Nephron (organoid): Measurements from ENCODE around the gene MID1.

Experiments used
- H3K27ac Mint-ChIP-seq, 3 experiments: 2 replicates each; pipeline ENCODE4 v1.8.0; 2020; ENCODE audit warnings: mixed read lengths in 3 of 3, mild to moderate bottlenecking in 2 of 3, moderate library complexity in 1 of 3
- H3K27me3 Mint-ChIP-seq: 2 replicates; pipeline ENCODE4 v1.8.0; 2021; ENCODE audit warnings: low read depth, mild to moderate bottlenecking, moderate library complexity, mixed read lengths
- H3K36me3 Mint-ChIP-seq: 2 replicates; pipeline ENCODE4 v1.8.0; 2020; ENCODE audit warnings: low read depth, mixed read lengths
- H3K4me1 Mint-ChIP-seq: 2 replicates; pipeline ENCODE4 v1.8.0; 2020; ENCODE audit warnings: mixed read lengths
- H3K4me3 Mint-ChIP-seq, 3 experiments: 2 replicates each; pipeline ENCODE4 v1.8.0; 2020; ENCODE audit warnings: mild to moderate bottlenecking in 3 of 3, mixed read lengths in 3 of 3, moderate library complexity in 2 of 3
- H3K9me3 Mint-ChIP-seq: 2 replicates; pipeline ENCODE4 v1.8.0; 2020; ENCODE audit warnings: mixed read lengths
- CTCF ChIP-seq, 3 experiments: fragments of 200-600 bp; sonication (generic); IDR thresholded peaks; one replicate each; pipeline ENCODE4 v1.5.0; 2021; ENCODE audit warnings: antibody characterized with exemption in 3 of 3; ENCODE audit not compliant: unreplicated experiment in 3 of 3

Gene MID1

GRCh38 chrX:10507876-10508275 lies 112.5 kb downstream of the MID1 start:
- no peaks in the 10 kb centered on the region for H3K9me3 Mint-ChIP-seq
- peaks cover 27% of the 10 kb centered on the region for H3K4me1 Mint-ChIP-seq
- H3K36me3 Mint-ChIP-seq = peaks cover 9% of the 10 kb centered on the region
- peak overlapping the region in 2 of 3 experiments; percentile 21 to 74 for H3K27ac Mint-ChIP-seq
- no peak overlapping the region for H3K4me3 Mint-ChIP-seq
- no peak for TF ChIP-seq CTCF (IDR thresholded peaks at IDR 0.05; ENCODE audit: unreplicated experiment in 3 of 3)
- no peaks in the 10 kb centered on the region for H3K27me3 Mint-ChIP-seq

- Mint-ChIP-seq H3K4me1 (peaks cover 27% of the 10 kb centered on the region), H3K9me3 (no peaks in the 10 kb centered on the region), H3K27me3 (no peaks in the 10 kb centered on the region), H3K4me3 (no peak overlapping the region), H3K27ac (peak overlapping the region in 1 of 3 experiments; percentile 21), H3K36me3 (peaks cover 9% of the 10 kb centered on the region)
- TF ChIP-seq CTCF (IDR thresholded peaks at IDR 0.05; ENCODE audit: unreplicated experiment in 3 of 3) = no peak
Measured at GRCh38 chrX:10507181-10507580, 113.2 kb downstream of the MID1 start.

- no peak overlapping the region for H3K4me3 Mint-ChIP-seq
- no peak for TF ChIP-seq CTCF (IDR thresholded peaks at IDR 0.05; ENCODE audit: unreplicated experiment in 3 of 3)
- H3K36me3 Mint-ChIP-seq = peaks cover 9% of the 10 kb centered on the region
- H3K27ac Mint-ChIP-seq = peak overlapping the region in 1 of 3 experiments; percentile 21
- H3K4me1 Mint-ChIP-seq = peaks cover 27% of the 10 kb centered on the region
- no peaks in the 10 kb centered on the region for H3K9me3 Mint-ChIP-seq
- no peaks in the 10 kb centered on the region for H3K27me3 Mint-ChIP-seq
Measured at GRCh38 chrX:10506781-10507180, 113.6 kb downstream of the MID1 start.

- no peak for TF ChIP-seq CTCF (IDR thresholded peaks at IDR 0.05; ENCODE audit: unreplicated experiment in 3 of 3)
- H3K36me3 Mint-ChIP-seq = peaks cover 15% of the 10 kb centered on the region
- H3K4me3 Mint-ChIP-seq = no peak overlapping the region
- no peaks in the 10 kb centered on the region for H3K27me3 Mint-ChIP-seq
- peaks cover 31% of the 10 kb centered on the region for H3K4me1 Mint-ChIP-seq
- peaks cover 4% of the 10 kb centered on the region for H3K9me3 Mint-ChIP-seq
- H3K27ac Mint-ChIP-seq = no peak overlapping the region
Measured at GRCh38 chrX:10505726-10506125, 114.7 kb downstream of the MID1 start.

- H3K4me1 Mint-ChIP-seq = peaks cover 31% of the 10 kb centered on the region
- peak overlapping the region; percentile 39 to 79 (median 45) for H3K27ac Mint-ChIP-seq
- H3K27me3 Mint-ChIP-seq = no peaks in the 10 kb centered on the region
- H3K36me3 Mint-ChIP-seq = peaks cover 15% of the 10 kb centered on the region
- peaks cover 4% of the 10 kb centered on the region for H3K9me3 Mint-ChIP-seq
- TF ChIP-seq CTCF (IDR thresholded peaks at IDR 0.05; ENCODE audit: unreplicated experiment in 3 of 3) = no peak
- H3K4me3 Mint-ChIP-seq = no peak overlapping the region
Measured at GRCh38 chrX:10502961-10503360, 117.4 kb downstream of the MID1 start.

GRCh38 chrX:10501611-10502010 lies 118.8 kb downstream of the MID1 start:
- Mint-ChIP-seq H3K4me1 (peaks cover 26% of the 10 kb centered on the region), H3K9me3 (peaks cover 4% of the 10 kb centered on the region), H3K27me3 (no peaks in the 10 kb centered on the region)

More at GRCh38 chrX:10501611-10502010, 118.8 kb downstream of the MID1 start:
- TF ChIP-seq CTCF (IDR thresholded peaks at IDR 0.05; ENCODE audit: unreplicated experiment in 3 of 3) = no peak
- Mint-ChIP-seq H3K36me3 (peaks cover 15% of the 10 kb centered on the region), H3K27ac (peak overlapping the region; percentile 31 to 79 (median 75)), H3K4me3 (no peak overlapping the region)
